Keratinocyte (primary cell): ENCODE measurements around the gene ACTN1. TPM values are rescaled to one million over a fixed set of nuclear protein-coding genes. Genes with fewer than 3 reads are reported as not detected.

ENCODE experiments used
- DNase-seq: peaks from one replicate; pipeline ENCODE4 v3.0.0-alpha.2; 2011; ENCODE audit warnings: low read depth, missing footprints, low spot score
- FAIRE-seq: peaks from 2 replicates; lab custom pipeline; 2011; peaks lifted over from hg19 to GRCh38; lab: Jason Lieb, UNC
- H2AFZ ChIP-seq: 2 replicates; pipeline ENCODE4 v1.6.0; 2012; ENCODE audit warnings: low read length, control low read depth, inconsistent platforms; ENCODE audit not compliant: control insufficient read depth
- H3K27ac ChIP-seq: 2 replicates; pipeline ENCODE4 v1.5.1; 2011; ENCODE audit warnings: low read length; ENCODE audit not compliant: control insufficient read depth, insufficient read depth
- H3K27me3 ChIP-seq: 3 replicates; pipeline ENCODE4 v1.6.0; 2011; ENCODE audit warnings: low read length; ENCODE audit not compliant: control insufficient read depth, insufficient read depth; ENCODE audit errors: extremely low read depth
- H3K36me3 ChIP-seq, 2 experiments: 2 replicates in 1 of 2; 3 replicates in 1 of 2; pipeline ENCODE4 v1.5.1; 2011; ENCODE audit warnings: low read length in 2 of 2, mild to moderate bottlenecking in 1 of 2; ENCODE audit not compliant: control insufficient read depth in 2 of 2, insufficient read depth in 2 of 2; ENCODE audit errors: extremely low read depth in 1 of 2
- H3K4me1 ChIP-seq: 3 replicates; pipeline ENCODE4 v1.5.1; 2011; ENCODE audit warnings: low read length; ENCODE audit not compliant: control insufficient read depth, insufficient read depth; ENCODE audit errors: extremely low read depth
- H3K4me2 ChIP-seq: 3 replicates; pipeline ENCODE4 v1.6.0; 2011; ENCODE audit warnings: low read depth, low read length; ENCODE audit not compliant: control insufficient read depth, insufficient read depth; ENCODE audit errors: extremely low read depth
- H3K4me3 ChIP-seq, 3 experiments: fragments of 200-600 bp in 1 of 3; sonication (generic) in 1 of 3; 2 replicates in 2 of 3; 3 replicates in 1 of 3; pipeline ENCODE4 v1.5.1; 2011 to 2016; ENCODE audit warnings: low read length in 3 of 3, mild to moderate bottlenecking in 3 of 3, control low read depth in 2 of 3, inconsistent platforms in 1 of 3, low read depth in 1 of 3, mixed read lengths in 1 of 3, mixed run types in 1 of 3, moderate library complexity in 1 of 3; ENCODE audit not compliant: control insufficient read depth in 2 of 3, insufficient read depth in 2 of 3; ENCODE audit errors: extremely low read depth in 1 of 3
- H3K79me2 ChIP-seq: 2 replicates; pipeline ENCODE4 v1.6.0; 2012; ENCODE audit warnings: low read length; ENCODE audit not compliant: control insufficient read depth, insufficient read depth
- H3K9ac ChIP-seq: 3 replicates; pipeline ENCODE4 v1.6.0; 2011; ENCODE audit warnings: low read length; ENCODE audit not compliant: control insufficient read depth, insufficient read depth; ENCODE audit errors: extremely low read depth
- H3K9me1 ChIP-seq: 3 replicates; pipeline ENCODE4 v1.6.0; 2011; ENCODE audit warnings: low read length; ENCODE audit not compliant: control insufficient read depth, insufficient read depth; ENCODE audit errors: extremely low read depth
- H3K9me3 ChIP-seq: 2 replicates; pipeline ENCODE4 v1.5.1; 2012; ENCODE audit warnings: low read depth, low read length; ENCODE audit not compliant: control insufficient read depth
- H4K20me1 ChIP-seq: 3 replicates; pipeline ENCODE4 v1.6.0; 2011; ENCODE audit warnings: low read length; ENCODE audit not compliant: control insufficient read depth, insufficient read depth; ENCODE audit errors: extremely low read depth
- CTCF ChIP-seq, 3 experiments: IDR thresholded peaks in 1 of 3; conservative IDR thresholded peaks in 1 of 3; optimal IDR thresholded peaks in 1 of 3; 2 replicates in 2 of 3; 3 replicates in 1 of 3; pipeline versions ENCODE3 to v1.5.1; 2011; ENCODE audit warnings: low read length in 3 of 3, mild to moderate bottlenecking in 3 of 3, moderate library complexity in 2 of 3, control low read depth in 1 of 3, inconsistent platforms in 1 of 3; ENCODE audit not compliant: insufficient read depth in 2 of 3; ENCODE audit errors: extremely low read depth in 1 of 3
- EZH2 ChIP-seq: IDR thresholded peaks from one replicate; pipeline ENCODE4 v1.6.1; 2012; ENCODE audit warnings: inconsistent platforms, mild to moderate bottlenecking, low read length, moderate library complexity
- dilution Hi-C: fragments of 300-500 bp; cut with MboI; formaldehyde crosslinking; loops from one replicate; pipeline ENCODE4 v1.7.0; 2020; ENCODE audit warnings: low sequenced_read_pairs; ENCODE audit not compliant: extremely low pct_ligation_motif_present
- polyA plus RNA-seq, 5 experiments: library from polyadenylated mRNA; depleted of rRNA in 3 of 5; stranded (reverse) in 3 of 5; stranded (forward) in 1 of 5; unstranded in 1 of 5; fragments of >200 nt; gene quantifications; 1 replicate in 1 of 5; 2 replicates in 3 of 5; 3 replicates in 1 of 5; pipeline versions ENCODE4 v1.2.1 to v1.2.3, GENCODE V29; 2011 to 2012; ENCODE audit warnings: missing spikeins in 2 of 5, low read depth in 1 of 5, low replicate concordance in 1 of 5

Gene ACTN1
- polyA plus RNA-seq, 1 donor (not counting 4 experiments of a cell fraction or from before 2014, with no cell fraction given), result 558 TPM

GRCh38 chr14:68898248-68899032 lies 80.7 kb downstream of the ACTN1 start:
- Histone ChIP-seq H4K20me1 (peaks cover 39% of the 10 kb centered on the region), H3K79me2 (peaks cover 57% of the 10 kb centered on the region), H3K4me1 (no peaks in the 10 kb centered on the region), H3K9me1 (no peaks in the 10 kb centered on the region), H3K4me3 (no peak overlapping the region), H3K4me2 (no peak overlapping the region), H3K9me3 (no peaks in the 10 kb centered on the region), H2AFZ (no peak overlapping the region), H3K27me3 (no peaks in the 10 kb centered on the region), H3K27ac (no peak overlapping the region), H3K9ac (no peak overlapping the region), H3K36me3 (peaks cover 66 to 71% of the 10 kb centered on the region in 2 experiments)
- TF ChIP-seq CTCF (optimal IDR thresholded peaks at IDR 0.05 in 1 of 3, IDR thresholded peaks at IDR 0.05 in 1 of 3, conservative IDR thresholded peaks at IDR 0.05 in 1 of 3; ENCODE audit: extremely low read depth in 1 of 3, insufficient read depth in 2 of 3, low read length in 3 of 3), result no peak
- no peak for TF ChIP-seq EZH2
- no peak for FAIRE-seq
- no peak for DNase-seq
- dilution Hi-C loops, result no loop called here

- TF ChIP-seq CTCF (optimal IDR thresholded peaks at IDR 0.05 in 1 of 3, IDR thresholded peaks at IDR 0.05 in 1 of 3, conservative IDR thresholded peaks at IDR 0.05 in 1 of 3; ENCODE audit: extremely low read depth in 1 of 3, insufficient read depth in 2 of 3, low read length in 3 of 3) (no peak), EZH2 (no peak)
- H3K9ac ChIP-seq, result no peak overlapping the region
- peaks cover 69 to 74% of the 10 kb centered on the region in 2 experiments for H3K36me3 ChIP-seq
- no peak overlapping the region for H2AFZ ChIP-seq
- no peak overlapping the region for H3K27ac ChIP-seq
- H3K27me3 ChIP-seq, result no peaks in the 10 kb centered on the region
- no peak for DNase-seq
- H3K4me3 ChIP-seq, result no peak overlapping the region
- H3K4me1 ChIP-seq, result no peaks in the 10 kb centered on the region
- H4K20me1 ChIP-seq, result peaks cover 46% of the 10 kb centered on the region
- peaks cover 61% of the 10 kb centered on the region for H3K79me2 ChIP-seq
- H3K9me1 ChIP-seq, result no peaks in the 10 kb centered on the region
- H3K9me3 ChIP-seq, result no peaks in the 10 kb centered on the region
- no peak overlapping the region for H3K4me2 ChIP-seq
- dilution Hi-C loops, result no loop called here
- no peak for FAIRE-seq
Measured at GRCh38 chr14:68897559-68898155, 81.4 kb downstream of the ACTN1 start.
